ENCODE data around the gene ZNF423. TPM values are rescaled to one million over a fixed set of nuclear protein-coding genes. Genes with fewer than 3 reads are reported as not detected.

Gene ZNF423
- total and polyA plus RNA-seq, 9 of the 15 experiments (the other 6 are each of a cell fraction or from before 2014, with no cell fraction given), result not detected

DNA sequence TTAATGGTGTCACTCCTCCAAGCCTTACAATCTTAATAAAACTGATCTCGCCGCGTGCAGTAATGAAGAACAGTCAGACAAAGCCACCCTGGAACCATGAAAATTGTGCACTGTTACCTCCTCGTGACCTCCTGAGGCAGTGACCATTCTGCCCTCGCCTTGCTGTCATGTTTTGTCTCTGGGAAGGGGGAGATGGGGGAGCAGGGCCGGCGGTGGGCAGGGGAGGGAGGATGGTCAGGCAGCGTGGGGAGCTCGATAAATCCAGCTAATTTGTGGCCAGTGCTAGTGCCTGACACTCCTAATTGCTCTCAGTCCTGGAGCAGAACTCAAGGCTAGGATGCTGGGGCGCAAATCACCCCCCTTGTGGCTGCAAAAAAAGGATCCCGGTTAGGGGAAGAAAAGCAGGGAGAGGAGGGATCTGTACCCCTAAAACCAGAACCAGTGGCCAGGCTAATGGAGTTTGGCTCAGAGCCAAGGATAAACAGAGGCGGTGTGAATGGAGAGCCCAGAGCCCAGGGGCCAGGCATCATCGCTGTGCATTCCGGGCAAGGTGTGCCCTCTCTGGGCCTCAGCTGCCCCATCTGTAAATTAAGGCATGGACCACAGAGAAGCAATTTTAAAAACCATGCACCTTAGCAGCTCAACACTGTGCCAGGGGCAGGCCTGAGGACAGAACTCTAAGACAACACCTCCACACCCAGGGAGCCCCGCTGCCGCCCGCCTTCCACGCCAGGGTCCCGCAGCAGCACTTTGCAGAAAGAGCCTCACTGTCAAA, 113.3 kb downstream of the ZNF423 start:
- Histone ChIP-seq H2AFZ (ENCODE audit: low read depth, low read length) (no peak overlapping the region), H3K9ac (ENCODE audit: insufficient read depth in 1 of 2, low read depth in 2 of 2, low read length in 2 of 2) (no peak overlapping the region), H3K9me3 (replicated peaks; ENCODE audit: control insufficient read depth, insufficient read depth, low read depth, low read length) (no peaks in the 10 kb centered on the region), H3K4me3 (no peak overlapping the region), H3K79me2 (ENCODE audit: control insufficient read depth, insufficient read depth, low read length) (no peaks in the 10 kb centered on the region), H3K27me3 (ENCODE audit: control insufficient read depth in 2 of 2, insufficient read depth in 2 of 2, low read length in 2 of 2) (peaks cover 21 to 69% of the 10 kb centered on the region in 2 experiments; a peak in 3 of 5 replicates), H3K27ac (ENCODE audit: extremely low read depth, low read depth, low read length) (no peak overlapping the region), H4K20me1 (replicated peaks; ENCODE audit: control insufficient read depth, insufficient read depth, low read length) (no peaks in the 10 kb centered on the region; the same call in 1 of the 2 replicates), H3K4me1 (replicated peaks in 1 of 2; ENCODE audit: control insufficient read depth in 2 of 2, insufficient read depth in 2 of 2, low read length in 2 of 2) (no peaks in the 10 kb centered on the region; a peak in 1 of 5 replicates), H3K4me2 (ENCODE audit: insufficient read depth, low read length) (no peak overlapping the region), H3K9me1 (ENCODE audit: control insufficient read depth, insufficient read depth, low read length) (no peaks in the 10 kb centered on the region), H3K36me3 (ENCODE audit: control insufficient read depth, insufficient read depth, low read length) (no peaks in the 10 kb centered on the region)
- BruUV-seq (replicated peaks), result no TSS peak
- in situ Hi-C loops (cut with MboI) (no loop called here), intact Hi-C loops (cut with micrococcal nuclease) (no loop called here)
- POLR2A ChIA-PET, result interaction anchor here (0.6 to 0.7 kb wide), 2 partner anchors 275 to 464 kb away, joined by 3 read pairs; no protein-coding TSS in a partner anchor
- ATAC-seq (no peak), FAIRE-seq (no peak), DNase-seq (ENCODE audit: extremely low read depth in 1 of 4, low spot score in 3 of 4) (no peak)
- TF ChIP-seq NFIC (IDR thresholded peaks at IDR 0.05), result peak; percentile 84
- TF ChIP-seq, protein P1, sequence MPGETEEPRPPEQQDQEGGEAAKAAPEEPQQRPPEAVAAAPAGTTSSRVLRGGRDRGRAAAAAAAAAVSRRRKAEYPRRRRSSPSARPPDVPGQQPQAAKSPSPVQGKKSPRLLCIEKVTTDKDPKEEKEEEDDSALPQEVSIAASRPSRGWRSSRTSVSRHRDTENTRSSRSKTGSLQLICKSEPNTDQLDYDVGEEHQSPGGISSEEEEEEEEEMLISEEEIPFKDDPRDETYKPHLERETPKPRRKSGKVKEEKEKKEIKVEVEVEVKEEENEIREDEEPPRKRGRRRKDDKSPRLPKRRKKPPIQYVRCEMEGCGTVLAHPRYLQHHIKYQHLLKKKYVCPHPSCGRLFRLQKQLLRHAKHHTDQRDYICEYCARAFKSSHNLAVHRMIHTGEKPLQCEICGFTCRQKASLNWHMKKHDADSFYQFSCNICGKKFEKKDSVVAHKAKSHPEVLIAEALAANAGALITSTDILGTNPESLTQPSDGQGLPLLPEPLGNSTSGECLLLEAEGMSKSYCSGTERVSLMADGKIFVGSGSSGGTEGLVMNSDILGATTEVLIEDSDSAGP (CRISPR knock-in tag; IDR thresholded peaks at IDR 0.05), result no peak
- peak; percentile 18 for TF ChIP-seq ZFP36 (IDR thresholded peaks at IDR 0.05; ENCODE audit: low read depth, low read length, partially characterized antibody)
- under 1% methylated on average over 14 of the region's 19 CpGs for WGBS (ENCODE audit: insufficient coverage, low coverage, missing lambda C conversion rate)
- CTCF ChIA-PET (ENCODE audit: low intra/inter-chr PET ratio), result no interaction called here
